B cell (primary cell): ENCODE measurements around the gene NR6A1. TPM values are rescaled to one million over a fixed set of nuclear protein-coding genes. Genes with fewer than 3 reads are reported as not detected.

ENCODE experiments used
- ATAC-seq: fragments of 200-7000 bp; cut with Tn5 transposase; one replicate; pipeline ENCODE4 v1.10.0; 2021; ENCODE audit warnings: low read depth, mild to moderate bottlenecking, moderate number of reproducible peaks, moderate library complexity
- CTCF ChIA-PET: fragments of 350-600 bp; sonication (Branson Sonifier 250); formaldehyde crosslinking; loops from one replicate; lab custom pipeline; 2021; ENCODE audit warnings: antibody characterized with exemption, inconsistent platforms; lab: Charles Lee
- POLR2A ChIA-PET: fragments of 350-600 bp; sonication (Branson Sonifier 250); formaldehyde crosslinking; loops from one replicate; lab custom pipeline; 2021; ENCODE audit warnings: antibody characterized with exemption; lab: Charles Lee
- DNase-seq: peaks from one replicate; pipeline ENCODE4 v3.0.0; 2013
- H2AFZ ChIP-seq: 2 replicates; pipeline ENCODE4 v1.6.1; 2012; ENCODE audit warnings: mild to moderate bottlenecking, low read depth, low read length; ENCODE audit not compliant: insufficient read depth, poor library complexity, severe bottlenecking
- H3K27ac ChIP-seq, 2 donors: 1 replicate in 1 of 2; 2 replicates in 1 of 2; pipeline ENCODE4 v1.5.1; 2012 to 2013; ENCODE audit warnings: low read length in 2 of 2, mild to moderate bottlenecking in 2 of 2, moderate library complexity in 1 of 2
- H3K27me3 ChIP-seq, 4 experiments: fragments of 200-600 bp in 1 of 4; sonication (generic) in 1 of 4; replicated peaks in 1 of 4; 1 replicate in 2 of 4; 2 replicates in 2 of 4; pipeline versions ENCODE4 v1.6.1 to v1.7.0; 2013 to 2016; ENCODE audit warnings: low read length in 3 of 4, mild to moderate bottlenecking in 2 of 4, mixed read lengths in 1 of 4, moderate library complexity in 1 of 4; ENCODE audit not compliant: insufficient read depth in 4 of 4, control insufficient read depth in 3 of 4; ENCODE audit errors: control extremely low read depth in 1 of 4
- H3K36me3 ChIP-seq, 2 experiments: replicated peaks in 1 of 2; 1 replicate in 1 of 2; 2 replicates in 1 of 2; pipeline versions ENCODE4 v1.6.1 to v1.7.1; 2013; ENCODE audit warnings: low read length in 1 of 2; ENCODE audit not compliant: insufficient read depth in 2 of 2, control insufficient read depth in 1 of 2; ENCODE audit errors: control extremely low read depth in 1 of 2, extremely low read depth in 1 of 2
- H3K4me1 ChIP-seq, 2 donors: fragments of 200-600 bp in 1 of 2; sonication (generic) in 1 of 2; 1 replicate in 1 of 2; 2 replicates in 1 of 2; pipeline versions ENCODE4 v1.5.1 to v1.6.1; 2013 to 2017; ENCODE audit warnings: low read length in 2 of 2; ENCODE audit not compliant: control insufficient read depth in 2 of 2, insufficient read depth in 2 of 2
- H3K4me2 ChIP-seq: replicated peaks from 2 replicates; pipeline ENCODE3; 2012; ENCODE audit warnings: mild to moderate bottlenecking, low read depth, low read length; ENCODE audit not compliant: poor library complexity, severe bottlenecking
- H3K4me3 ChIP-seq, 5 experiments: fragments of 200-600 bp in 1 of 5; sonication (generic) in 1 of 5; 1 replicate in 3 of 5; 2 replicates in 2 of 5; pipeline versions ENCODE4 v1.5.1 to v1.7.0; 2011 to 2016; ENCODE audit warnings: low read length in 4 of 5, mild to moderate bottlenecking in 4 of 5, low read depth in 2 of 5, control low read depth in 1 of 5, moderate library complexity in 1 of 5; ENCODE audit not compliant: insufficient read depth in 1 of 5; ENCODE audit errors: control extremely low read depth in 1 of 5, extremely low read depth in 1 of 5
- H3K79me2 ChIP-seq: fragments of 200-600 bp; sonication (generic); one replicate; pipeline ENCODE4 v1.6.0; 2016; ENCODE audit warnings: low read length; ENCODE audit not compliant: control insufficient read depth, insufficient read depth
- H3K9ac ChIP-seq: fragments of 200-600 bp; sonication (generic); 2 replicates; pipeline ENCODE4 v1.6.1; 2017; ENCODE audit warnings: mild to moderate bottlenecking, low read length, moderate library complexity
- H3K9me3 ChIP-seq, 3 donors: one replicate each; pipeline versions ENCODE4 v1.6.1 to v1.7.1; 2013; ENCODE audit warnings: low read length in 2 of 3; ENCODE audit not compliant: control insufficient read depth in 2 of 3, insufficient read depth in 1 of 3; ENCODE audit errors: control extremely low read depth in 1 of 3
- H4K20me1 ChIP-seq: 2 replicates; pipeline ENCODE4 v1.6.0; 2012; ENCODE audit warnings: mild to moderate bottlenecking, low read length; ENCODE audit not compliant: insufficient read depth, control insufficient read depth, poor library complexity, severe bottlenecking
- H3K27ac Mint-ChIP-seq: one replicate; pipeline ENCODE4 v1.8.0; 2021; ENCODE audit warnings: mixed read lengths
- H3K27me3 Mint-ChIP-seq: one replicate; pipeline ENCODE4 v1.8.0; 2021; ENCODE audit warnings: mixed read lengths
- H3K4me1 Mint-ChIP-seq: one replicate; pipeline ENCODE4 v1.8.0; 2021; ENCODE audit warnings: mixed read lengths
- H3K4me3 Mint-ChIP-seq: one replicate; pipeline ENCODE4 v1.8.0; 2021; ENCODE audit warnings: mixed read lengths
- H3K9me3 Mint-ChIP-seq: one replicate; pipeline ENCODE4 v1.8.0; 2022; ENCODE audit warnings: mixed read lengths; ENCODE audit not compliant: insufficient read depth
- CTCF ChIP-seq: fragments of 200-600 bp; IDR thresholded peaks from one replicate; pipeline ENCODE4 v1.8.0; 2022; ENCODE audit warnings: antibody characterized with exemption, mild to moderate bottlenecking
- EZH2 ChIP-seq: IDR thresholded peaks from 2 replicates; pipeline ENCODE4 v1.6.1; 2012; ENCODE audit warnings: borderline replicate concordance, low read depth, mild to moderate bottlenecking, moderate library complexity, low read length; ENCODE audit not compliant: insufficient read depth, poor library complexity, severe bottlenecking
- WGBS: methylation state at CpG from one replicate; pipeline ENCODE4 v1.1.5; 2013; ENCODE audit warnings: missing lambda C conversion rate; ENCODE audit not compliant: insufficient coverage; 5-methylcytosine and 5-hydroxymethylcytosine counted together
- intact Hi-C: fragments of 100-400 bp; cut with micrococcal nuclease; formaldehyde crosslinking; loops from one replicate; pipeline ENCODE4 v1.10.0; 2022
- polyA plus RNA-seq: library from polyadenylated mRNA; depleted of rRNA; stranded (reverse); fragments of >200 nt; gene quantifications from 2 replicates; pipeline ENCODE4 v1.2.3, GENCODE V29; 2012
- total RNA-seq, 2 donors: library from RNA; stranded (reverse); fragments of 120-200 nt in 1 of 2; gene quantifications; 1 replicate in 1 of 2; 2 replicates in 1 of 2; pipeline versions ENCODE4 v1.2.3 to v1.2.4, GENCODE V29; 2013 to 2022

The NR6A1 gene
- total and polyA plus RNA-seq, 2 donors (not counting 1 experiment from before 2014, with no cell fraction given) = 0.09 to 0.67 TPM

- POLR2A ChIA-PET = no interaction called here
- Histone ChIP-seq H3K9ac (no peak overlapping the region), H3K27ac (no peak overlapping the region), H3K27me3 (no peaks in the 10 kb centered on the region), H3K4me1 (peaks cover 0 to 6% of the 10 kb centered on the region in 2 donors), H4K20me1 (no peaks in the 10 kb centered on the region), H3K79me2 (no peaks in the 10 kb centered on the region), H3K4me2 (no peak overlapping the region), H3K4me3 (no peak overlapping the region), H3K9me3 (no peaks in the 10 kb centered on the region), H2AFZ (no peak overlapping the region), H3K36me3 (no peaks in the 10 kb centered on the region)
- no peak overlapping the region for H3K4me3 Mint-ChIP-seq
- no peaks in the 10 kb centered on the region for H3K9me3 Mint-ChIP-seq
- 85% methylated on average over 19 of the region's 19 CpGs for whole genome bisulfite sequencing
- peaks cover 7% of the 10 kb centered on the region for H3K4me1 Mint-ChIP-seq
- ATAC-seq (no peak), DNase-seq (no peak)
- intact Hi-C loops = no loop called here
- CTCF ChIA-PET = no interaction called here
- TF ChIP-seq EZH2 (no peak), CTCF (no peak)
- peaks cover 18% of the 10 kb centered on the region for H3K27me3 Mint-ChIP-seq
- no peak overlapping the region for H3K27ac Mint-ChIP-seq
Measured at GRCh38 chr9:124492818-124493217, 278.3 kb downstream of the NR6A1 start.

GRCh38 chr9:124491049-124491975 lies 279.8 kb downstream of the NR6A1 start:
- no peak overlapping the region for H3K4me3 ChIP-seq
- intact Hi-C loops = no loop called here
- peaks cover 0 to 4% (median 0%) of the 10 kb centered on the region in 3 donors for H3K9me3 ChIP-seq
- H3K4me1 ChIP-seq = peaks cover 0 to 6% of the 10 kb centered on the region in 2 donors
- no peaks in the 10 kb centered on the region for H3K79me2 ChIP-seq
- no peaks in the 10 kb centered on the region for H4K20me1 ChIP-seq
- CTCF ChIA-PET = no interaction called here
- no peak for DNase-seq
- H3K27me3 ChIP-seq = no peaks in the 10 kb centered on the region
- no peak overlapping the region for H3K27ac ChIP-seq
- Mint-ChIP-seq H3K27ac (no peak overlapping the region), H3K4me3 (no peak overlapping the region), H3K4me1 (peaks cover 4% of the 10 kb centered on the region), H3K27me3 (peaks cover 18% of the 10 kb centered on the region), H3K9me3 (no peaks in the 10 kb centered on the region)
- WGBS = 94% methylated on average over 23 of the region's 32 CpGs
- no peaks in the 10 kb centered on the region for H3K36me3 ChIP-seq
- no peak overlapping the region for H3K4me2 ChIP-seq
- H3K9ac ChIP-seq = no peak overlapping the region
- TF ChIP-seq CTCF (no peak), EZH2 (no peak)
- ATAC-seq = no peak
- POLR2A ChIA-PET = no interaction called here
- H2AFZ ChIP-seq = no peak overlapping the region
